Measurements from ENCODE around the gene METTL8.
"Not testable (repeated sequence)": the region's sequence is repeated elsewhere in the genome, so short reads cannot be mapped to it uniquely, and the experiment has no call there.

The METTL8 gene

GRCh38 chr2:171362396-171362795 is 71.4 kb downstream of the METTL8 start:
- TF ChIP-seq FOXP2 (optimal IDR thresholded peaks at IDR 0.05; ENCODE audit: control extremely low read depth, extremely low read length, insufficient read depth) (no peak), POLR2AphosphoS5 (IDR thresholded peaks at IDR 0.05; ENCODE audit: borderline replicate concordance, low read depth, low read length) (no peak), EZH2 (IDR thresholded peaks at IDR 0.05) (no peak)
- 0 out of 2 replicates have a peak, but pooled peaks cover 3% of the 10 kb centered on the region for H3K9me3 ChIP-seq (ENCODE audit: low read depth, low read length)
- H3K4me3 ChIP-seq: no peak overlapping the region
- H3K27ac ChIP-seq: no peak overlapping the region; the same call in 1 of the 2 replicates
- no peak overlapping the region for H3K9ac ChIP-seq (ENCODE audit: insufficient read length)
- no peaks in the 10 kb centered on the region; the same call in 1 of the 2 replicates for H3K36me3 ChIP-seq (ENCODE audit: insufficient read depth, low read length)
- DNase-seq (ENCODE audit: low read depth, low spot score): no peak

- Histone ChIP-seq H3K4me3 (no peak overlapping the region), H3K36me3 (ENCODE audit: insufficient read depth, low read length) (no peaks in the 10 kb centered on the region; the same call in 1 of the 2 replicates), H3K9ac (ENCODE audit: insufficient read length) (no peak overlapping the region), H3K9me3 (ENCODE audit: low read depth, low read length) (0 out of 2 replicates have a peak, but pooled peaks cover 3% of the 10 kb centered on the region), H3K27ac (no peak overlapping the region)
- TF ChIP-seq EZH2 (IDR thresholded peaks at IDR 0.05) (no peak), POLR2AphosphoS5 (IDR thresholded peaks at IDR 0.05; ENCODE audit: borderline replicate concordance, low read depth, low read length) (no peak), FOXP2 (optimal IDR thresholded peaks at IDR 0.05; ENCODE audit: control extremely low read depth, extremely low read length, insufficient read depth) (no peak)
- no peak for DNase-seq (ENCODE audit: low read depth, low spot score)
These were observed 72.9 kb downstream of the METTL8 start for GRCh38 chr2:171360905-171361304.

DNA sequence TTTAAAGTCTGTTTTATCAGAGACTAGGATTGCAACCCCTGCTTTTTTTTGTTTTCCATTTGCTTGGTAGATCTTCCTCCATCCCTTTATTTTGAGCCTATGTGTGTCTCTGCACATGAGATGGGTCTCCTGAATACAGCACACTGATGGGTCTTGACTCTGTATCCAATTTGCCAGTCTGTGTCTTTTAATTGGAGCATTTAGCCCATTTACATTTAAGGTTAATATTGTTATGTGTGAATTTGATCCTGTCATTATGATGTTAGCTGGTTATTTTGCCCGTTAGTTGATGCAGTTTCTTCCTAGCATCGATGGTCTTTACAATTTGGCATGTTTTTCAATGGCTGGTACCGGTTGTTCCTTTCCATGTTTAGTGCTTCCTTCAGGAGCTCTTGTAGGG is 80.0 kb downstream of the METTL8 start:
- not testable (repeated sequence) for H3K9ac ChIP-seq (ENCODE audit: insufficient read length); H3K9me3 ChIP-seq (ENCODE audit: low read depth, low read length); H3K4me3 ChIP-seq; H3K36me3 ChIP-seq (ENCODE audit: insufficient read depth, low read length); H3K27ac ChIP-seq; DNase-seq (ENCODE audit: low read depth, low spot score)

- Histone ChIP-seq H3K9ac (ENCODE audit: insufficient read length) (no peak overlapping the region), H3K9me3 (ENCODE audit: low read depth, low read length) (no peaks in the 10 kb centered on the region), H3K27ac (no peak overlapping the region), H3K4me3 (no peak overlapping the region), H3K36me3 (ENCODE audit: insufficient read depth, low read length) (no peaks in the 10 kb centered on the region)
- TF ChIP-seq EZH2 (IDR thresholded peaks at IDR 0.05) (no peak), FOXP2 (optimal IDR thresholded peaks at IDR 0.05; ENCODE audit: control extremely low read depth, extremely low read length, insufficient read depth) (no peak), POLR2AphosphoS5 (IDR thresholded peaks at IDR 0.05; ENCODE audit: borderline replicate concordance, low read depth, low read length) (no peak)
- DNase-seq (ENCODE audit: low read depth, low spot score): no peak
These were observed 85.7 kb downstream of the METTL8 start for GRCh38 chr2:171348056-171348455.

- no peak overlapping the region for H3K4me3 ChIP-seq
- H3K9ac ChIP-seq (ENCODE audit: insufficient read length): no peak overlapping the region
- DNase-seq (ENCODE audit: low read depth, low spot score): no peak
- no peaks in the 10 kb centered on the region for H3K9me3 ChIP-seq (ENCODE audit: low read depth, low read length)
- TF ChIP-seq POLR2AphosphoS5 (IDR thresholded peaks at IDR 0.05; ENCODE audit: borderline replicate concordance, low read depth, low read length) (no peak), EZH2 (IDR thresholded peaks at IDR 0.05) (no peak), FOXP2 (optimal IDR thresholded peaks at IDR 0.05; ENCODE audit: control extremely low read depth, extremely low read length, insufficient read depth) (no peak)
- no peak overlapping the region for H3K27ac ChIP-seq
- no peaks in the 10 kb centered on the region for H3K36me3 ChIP-seq (ENCODE audit: insufficient read depth, low read length)
These were observed 86.2 kb downstream of the METTL8 start for GRCh38 chr2:171347591-171348032.

DNA sequence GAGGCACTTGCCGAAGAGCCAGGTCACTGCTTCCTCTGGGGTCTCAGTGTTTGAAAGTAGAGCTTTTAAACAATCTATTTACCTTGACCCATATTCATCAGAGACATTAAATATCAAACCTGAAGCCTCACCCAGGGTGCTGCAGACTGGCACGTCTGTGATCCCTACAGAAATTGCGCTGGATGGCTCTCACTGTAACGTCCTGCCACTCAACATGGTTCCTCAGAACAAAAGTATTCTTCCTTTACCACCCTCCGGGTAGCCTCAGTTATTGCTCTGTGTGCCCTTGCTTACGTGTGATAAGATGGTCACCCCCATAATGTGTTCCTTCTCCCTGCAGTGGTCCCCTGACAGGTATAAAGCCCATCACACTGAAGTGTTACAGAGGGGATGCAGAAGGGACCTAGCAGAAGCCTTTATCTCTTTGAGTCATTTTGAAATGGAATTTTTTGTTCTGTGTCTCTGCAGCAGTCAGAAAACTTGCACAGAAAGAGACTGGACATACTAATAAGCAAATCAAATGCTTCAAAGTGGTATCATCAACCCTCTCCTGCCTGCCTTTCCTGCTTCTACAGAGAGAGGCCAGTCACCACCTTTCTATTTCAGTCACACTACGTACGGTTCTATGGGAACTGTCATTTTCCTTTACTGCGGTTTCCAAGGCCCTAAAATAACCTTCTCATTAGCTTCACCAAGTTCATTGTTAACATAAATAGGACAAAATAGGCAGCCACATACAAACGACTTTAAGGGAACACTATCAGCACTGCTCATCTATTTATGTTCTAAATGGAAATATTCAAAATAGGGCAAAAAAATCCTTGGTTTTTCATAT is 86.8 kb downstream of the METTL8 start:
- Histone ChIP-seq H3K27ac (no peak overlapping the region), H3K4me3 (no peak overlapping the region), H3K36me3 (ENCODE audit: insufficient read depth, low read length) (no peaks in the 10 kb centered on the region), H3K9ac (ENCODE audit: insufficient read length) (no peak overlapping the region), H3K9me3 (ENCODE audit: low read depth, low read length) (no peaks in the 10 kb centered on the region)
- TF ChIP-seq EZH2 (IDR thresholded peaks at IDR 0.05) (no peak), FOXP2 (optimal IDR thresholded peaks at IDR 0.05; ENCODE audit: control extremely low read depth, extremely low read length, insufficient read depth) (no peak), POLR2AphosphoS5 (IDR thresholded peaks at IDR 0.05; ENCODE audit: borderline replicate concordance, low read depth, low read length) (no peak)
- DNase-seq (ENCODE audit: low read depth, low spot score): no peak

- H3K4me3 ChIP-seq: no peak overlapping the region
- no peaks in the 10 kb centered on the region for H3K9me3 ChIP-seq (ENCODE audit: low read depth, low read length)
- no peak overlapping the region for H3K9ac ChIP-seq (ENCODE audit: insufficient read length)
- H3K27ac ChIP-seq: no peak overlapping the region
- DNase-seq (ENCODE audit: low read depth, low spot score): no peak
- TF ChIP-seq POLR2AphosphoS5 (IDR thresholded peaks at IDR 0.05; ENCODE audit: borderline replicate concordance, low read depth, low read length) (no peak), EZH2 (IDR thresholded peaks at IDR 0.05) (no peak), FOXP2 (optimal IDR thresholded peaks at IDR 0.05; ENCODE audit: control extremely low read depth, extremely low read length, insufficient read depth) (no peak)
- no peaks in the 10 kb centered on the region for H3K36me3 ChIP-seq (ENCODE audit: insufficient read depth, low read length)
These were observed 87.6 kb downstream of the METTL8 start for GRCh38 chr2:171345971-171346722.

DNA sequence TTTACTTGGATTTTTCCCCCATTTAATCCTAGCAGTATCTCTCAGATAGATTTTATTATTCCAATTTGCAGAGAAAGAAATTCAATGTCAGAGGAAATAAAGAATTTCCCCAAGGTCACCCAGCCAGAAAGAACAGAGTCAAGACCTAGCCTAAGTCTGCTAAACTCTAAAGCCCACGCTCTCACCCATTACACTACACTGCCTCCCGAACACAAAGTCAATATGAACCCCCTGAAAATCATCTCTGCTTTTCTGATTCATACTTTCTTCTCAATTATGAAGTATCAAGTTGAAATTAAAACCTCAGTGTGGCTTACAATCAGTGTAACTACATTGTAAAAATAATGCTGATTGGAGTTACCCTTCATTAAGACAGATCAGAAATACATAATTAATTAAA is 89.6 kb downstream of the METTL8 start:
- no peak for TF ChIP-seq FOXP2 (optimal IDR thresholded peaks at IDR 0.05; ENCODE audit: control extremely low read depth, extremely low read length, insufficient read depth)
- TF ChIP-seq POLR2AphosphoS5 (IDR thresholded peaks at IDR 0.05; ENCODE audit: borderline replicate concordance, low read depth, low read length): no peak
- TF ChIP-seq EZH2 (IDR thresholded peaks at IDR 0.05): no peak
- H3K4me3 ChIP-seq: no peak overlapping the region
- no peaks in the 10 kb centered on the region for H3K9me3 ChIP-seq (ENCODE audit: low read depth, low read length)
- no peak overlapping the region for H3K27ac ChIP-seq
- DNase-seq (ENCODE audit: low read depth, low spot score): no peak
- H3K36me3 ChIP-seq (ENCODE audit: insufficient read depth, low read length): no peaks in the 10 kb centered on the region
- H3K9ac ChIP-seq (ENCODE audit: insufficient read length): no peak overlapping the region

All from SK-N-MC (cell line).